SIG-M5 (cell line): ENCODE results near the gene DDX49.

ENCODE experiments used
- DNase-seq: peaks from one replicate; lab custom pipeline; 2025; lab: John Stamatoyannopoulos, UW

DDX49 gene

DNA sequence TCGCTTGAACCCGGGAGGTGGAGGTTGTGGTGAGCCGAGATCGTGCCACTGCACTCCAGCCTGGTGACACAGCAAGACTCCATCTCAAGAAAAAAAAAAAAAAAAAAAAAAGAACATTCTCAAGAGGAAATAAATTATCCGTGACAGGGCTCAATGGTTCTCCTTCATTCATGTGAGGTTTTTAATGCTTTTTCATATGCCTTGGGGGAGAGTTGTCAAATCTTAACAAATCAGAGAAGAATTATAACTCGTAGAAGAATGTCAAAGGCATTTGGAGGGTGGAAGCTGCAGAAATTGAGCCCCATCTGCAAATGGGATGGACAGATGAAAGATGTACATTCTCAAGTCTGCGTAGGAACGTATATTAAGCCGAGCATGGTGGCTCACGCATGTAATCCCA, 56.4 kb downstream of the DDX49 start:
- no peak for DNase-seq
